HFFc6 (cell line): ENCODE results near the gene CCDC12. TPM values are rescaled to one million over a fixed set of nuclear protein-coding genes. Genes with fewer than 3 reads are reported as not detected.

Source experiments
- DNase-seq: peaks from one replicate; pipeline ENCODE4 v3.0.0-alpha.2; 2018
- H3K27ac Mint-ChIP-seq: 2 replicates; pipeline ENCODE4 v1.8.0; 2020; ENCODE audit warnings: mild to moderate bottlenecking, mixed read lengths
- H3K27me3 Mint-ChIP-seq: 2 replicates; pipeline ENCODE4 v1.8.0; 2021; ENCODE audit warnings: mild to moderate bottlenecking, moderate library complexity, mixed read lengths; ENCODE audit not compliant: insufficient read depth
- H3K36me3 Mint-ChIP-seq: 2 replicates; pipeline ENCODE4 v1.8.0; 2021; ENCODE audit warnings: low read depth, mixed read lengths
- H3K4me1 Mint-ChIP-seq: 2 replicates; pipeline ENCODE4 v1.8.0; 2020; ENCODE audit warnings: low read depth, mixed read lengths
- H3K4me3 Mint-ChIP-seq: 2 replicates; pipeline ENCODE4 v1.8.0; 2020; ENCODE audit warnings: mild to moderate bottlenecking, moderate library complexity, mixed read lengths
- H3K9me3 Mint-ChIP-seq: 2 replicates; pipeline ENCODE4 v1.8.0; 2020; ENCODE audit warnings: mild to moderate bottlenecking, mixed read lengths
- CTCF ChIP-seq: fragments of 200-600 bp; sonication (generic); IDR thresholded peaks from 2 replicates; pipeline ENCODE4 v1.5.0; 2021; ENCODE audit warnings: antibody characterized with exemption, mild to moderate bottlenecking
- total RNA-seq, 6 experiments: library from RNA; stranded (reverse); fragmentation: NEBNext Ultra II Directional; extraction: Animal tissue kit (Norgen Biotek cat#: 25700); gene quantifications; 2 replicates in 1 of 6; 3 replicates in 5 of 6; pipeline ENCODE4 v1.2.3, GENCODE V29; 2021

CCDC12 gene
- total RNA-seq, 6 experiments from 2014 or later: 21.3 to 27.9 (median 27.2) TPM

GRCh38 chr3:46876313-46877300, 99.9 kb downstream of the CCDC12 start:
- Mint-ChIP-seq H3K4me1 (peaks cover 21% of the 10 kb centered on the region), H3K27ac (no peak overlapping the region), H3K4me3 (no peak overlapping the region), H3K9me3 (no peaks in the 10 kb centered on the region), H3K36me3 (no peaks in the 10 kb centered on the region; the same call in 1 of the 2 replicates), H3K27me3 (peaks cover 15% of the 10 kb centered on the region)
- no peak for TF ChIP-seq CTCF
- no peak for DNase-seq

GRCh38 chr3:46875560-46875959, 101.0 kb downstream of the CCDC12 start:
- peaks cover 21% of the 10 kb centered on the region for H3K4me1 Mint-ChIP-seq

GRCh38 chr3:46874430-46874829, 102.1 kb downstream of the CCDC12 start:
- Mint-ChIP-seq H3K36me3 (no peaks in the 10 kb centered on the region), H3K9me3 (no peaks in the 10 kb centered on the region), H3K27me3 (peaks cover 16% of the 10 kb centered on the region), H3K4me3 (no peak overlapping the region), H3K27ac (no peak overlapping the region), H3K4me1 (peaks cover 21% of the 10 kb centered on the region)
- no peak for TF ChIP-seq CTCF
- no peak for DNase-seq

More at GRCh38 chr3:46875560-46875959, 101.0 kb downstream of the CCDC12 start:
- no peak overlapping the region for H3K4me3 Mint-ChIP-seq
- DNase-seq: no peak
- peaks cover 16% of the 10 kb centered on the region for H3K27me3 Mint-ChIP-seq
- no peak for TF ChIP-seq CTCF
- no peaks in the 10 kb centered on the region; the same call in 1 of the 2 replicates for H3K36me3 Mint-ChIP-seq
- H3K9me3 Mint-ChIP-seq: no peaks in the 10 kb centered on the region
- H3K27ac Mint-ChIP-seq: no peak overlapping the region

DNA sequence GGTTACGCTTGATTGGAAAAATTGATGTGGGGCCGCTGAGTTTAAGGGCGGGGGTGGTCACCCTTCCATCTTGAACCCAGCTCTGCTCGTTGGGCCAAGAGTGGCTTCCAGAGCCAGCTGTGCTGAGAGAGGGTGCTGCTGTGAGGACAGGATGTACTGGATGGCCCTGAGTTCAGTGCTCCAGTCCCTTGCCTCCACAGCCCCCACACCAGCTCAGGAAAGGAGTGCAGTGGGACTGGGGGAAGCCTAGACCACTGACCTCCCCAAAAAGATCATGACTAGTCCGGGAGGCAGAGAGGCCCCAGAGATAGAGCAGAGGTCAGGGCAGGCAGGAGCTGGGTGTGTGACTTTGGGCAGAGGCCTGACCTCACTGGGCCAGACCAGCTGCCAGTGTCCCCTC, 103.0 kb downstream of the CCDC12 start:
- no peaks in the 10 kb centered on the region for H3K36me3 Mint-ChIP-seq
- no peak for TF ChIP-seq CTCF
- H3K9me3 Mint-ChIP-seq: no peaks in the 10 kb centered on the region
- DNase-seq: no peak
- no peak overlapping the region for H3K4me3 Mint-ChIP-seq
- H3K4me1 Mint-ChIP-seq: peaks cover 12% of the 10 kb centered on the region
- H3K27ac Mint-ChIP-seq: no peak overlapping the region
- H3K27me3 Mint-ChIP-seq: peaks cover 19% of the 10 kb centered on the region

Other genes with a start within 250 kb of the CCDC12 start
- gene MYL3, start 113.3 kb downstream of the CCDC12 start, total RNA-seq: under 1 TPM in 2 of 6 experiments, not detected in 4; 0.30 to 0.31 TPM
- 1 to 10 TPM in 2 of 6 experiments, under 1 TPM in 3, not detected in 1; 0.09 to 1.4 (median 0.85) TPM for gene PTH1R, start 99.0 kb downstream of the CCDC12 start, total RNA-seq
- 1 to 10 TPM; 5.3 to 7.6 (median 5.8) TPM for gene NBEAL2, start 2.9 kb upstream of the CCDC12 start, total RNA-seq
- 10 to 100 TPM; 26.7 to 33.7 (median 30.8) TPM for gene SETD2, start 187.4 kb upstream of the CCDC12 start, total RNA-seq